Stimulated activated CD4-positive, alpha-beta T cell treated with anti-CD3 and anti-CD28 coated beads, TNF-alpha, amount 100 ng/mL, for 1 hour (primary cell): ENCODE measurements around the gene HNRNPCL2.
"Not testable (repeated sequence)": the region's sequence is repeated elsewhere in the genome, so short reads cannot be mapped to it uniquely, and the experiment has no call there.

Source experiments
- DNase-seq, 3 donors: peaks; one replicate each; pipeline ENCODE4 v3.0.0-alpha.2; 2020; ENCODE audit warnings: low read depth in 3 of 3, low spot score in 1 of 3

HNRNPCL2 gene

GRCh38 chr1:13116754-13117153 lies at the start of gene HNRNPCL2:
Gene HNRNPCL2 (minus strand): TSS chr1:13116854. CDS start chr1:13116400, 454 bp downstream.
- DNase-seq = not testable (repeated sequence)

GRCh38 chr1:13165531-13165930 lies 48.9 kb upstream of the HNRNPCL2 start, which contains the start of gene HNRNPCL4:
Gene HNRNPCL4 (minus strand): TSS chr1:13165631. CDS start chr1:13165467, 164 bp downstream.
- DNase-seq = not testable (repeated sequence)

- DNase-seq = not testable (repeated sequence)
Measured at GRCh38 chr1:13155909-13156308, 39.3 kb upstream of the HNRNPCL2 start, which contains the start of gene PRAMEF26. Gene PRAMEF26 (minus strand): TSS chr1:13156009. CDS start chr1:13153095, 2,914 bp downstream.

- not testable (repeated sequence) for DNase-seq
Measured at GRCh38 chr1:13070474-13070873, 46.2 kb downstream of the HNRNPCL2 start, which contains the start of gene PRAMEF25. Gene PRAMEF25 (plus strand): TSS chr1:13070774. CDS start chr1:13073694, 2,920 bp downstream.
